Eye (tissue), 1 donor: ENCODE results near the gene ARHGAP10.
A peak's percentile ranks its signal among the peaks of the same experiment; 100 is the strongest.

Experiments
- DNase-seq: peaks from one replicate; pipeline ENCODE4 v3.0.0-alpha.2; 2015

Gene ARHGAP10, protein sequence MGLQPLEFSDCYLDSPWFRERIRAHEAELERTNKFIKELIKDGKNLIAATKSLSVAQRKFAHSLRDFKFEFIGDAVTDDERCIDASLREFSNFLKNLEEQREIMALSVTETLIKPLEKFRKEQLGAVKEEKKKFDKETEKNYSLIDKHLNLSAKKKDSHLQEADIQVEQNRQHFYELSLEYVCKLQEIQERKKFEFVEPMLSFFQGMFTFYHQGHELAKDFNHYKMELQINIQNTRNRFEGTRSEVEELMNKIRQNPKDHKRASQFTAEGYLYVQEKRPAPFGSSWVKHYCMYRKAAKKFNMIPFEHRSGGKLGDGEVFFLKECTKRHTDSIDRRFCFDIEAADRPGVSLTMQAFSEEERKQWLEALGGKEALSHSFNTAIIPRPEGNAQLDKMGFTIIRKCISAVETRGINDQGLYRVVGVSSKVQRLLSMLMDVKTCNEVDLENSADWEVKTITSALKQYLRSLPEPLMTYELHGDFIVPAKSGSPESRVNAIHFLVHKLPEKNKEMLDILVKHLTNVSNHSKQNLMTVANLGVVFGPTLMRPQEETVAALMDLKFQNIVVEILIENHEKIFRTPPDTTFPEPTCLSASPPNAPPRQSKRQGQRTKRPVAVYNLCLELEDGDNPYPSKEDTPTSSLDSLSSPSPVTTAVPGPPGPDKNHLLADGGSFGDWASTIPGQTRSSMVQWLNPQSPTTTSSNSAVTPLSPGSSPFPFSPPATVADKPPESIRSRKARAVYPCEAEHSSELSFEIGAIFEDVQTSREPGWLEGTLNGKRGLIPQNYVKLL

DNA sequence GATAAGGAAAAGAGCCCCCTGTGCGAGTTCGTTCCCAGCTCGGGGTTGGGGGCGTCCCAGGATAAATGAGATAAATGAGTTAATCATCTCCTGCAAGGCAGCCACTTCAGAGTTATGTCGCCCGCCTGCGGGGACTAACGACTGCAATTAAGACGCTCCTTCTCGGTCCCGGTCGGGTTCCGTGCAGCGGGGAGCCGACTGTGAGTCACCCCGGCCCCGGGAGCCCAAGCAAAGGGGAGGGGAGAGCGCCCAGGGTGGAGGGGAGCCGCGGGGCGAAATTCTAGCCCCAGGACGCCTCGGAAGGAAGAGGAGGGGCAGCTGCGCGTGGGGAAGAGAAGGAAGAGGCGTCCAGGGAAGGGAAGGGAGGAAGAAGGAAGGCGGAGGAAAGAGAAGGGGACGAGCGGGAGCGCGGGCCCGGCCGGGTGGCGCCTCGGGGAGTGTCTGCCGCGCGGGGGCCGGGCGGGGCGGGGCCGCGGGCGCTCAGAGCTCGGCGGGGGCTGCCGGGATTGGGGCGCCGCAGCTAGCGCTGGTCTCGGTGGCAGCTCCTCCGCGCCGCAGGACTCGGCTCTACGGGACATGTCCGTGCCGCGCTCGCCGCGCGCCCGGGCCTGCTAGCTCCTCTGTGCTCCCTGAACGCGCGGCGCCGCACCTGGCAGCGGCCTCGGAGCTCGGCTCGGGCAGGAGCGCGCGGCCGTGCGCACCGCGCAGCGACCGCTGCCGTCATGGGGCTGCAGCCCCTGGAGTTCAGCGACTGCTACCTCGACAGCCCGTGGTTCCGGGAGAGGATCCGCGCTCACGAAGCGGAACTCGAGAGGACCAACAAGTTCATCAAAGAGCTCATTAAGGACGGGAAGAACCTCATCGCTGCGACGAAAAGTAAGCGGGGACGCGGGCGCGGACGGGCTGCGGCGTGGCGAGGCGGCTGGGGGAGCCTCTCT is at the start of gene ARHGAP10:
Gene ARHGAP10 (plus strand): TSS at position 509 of the 938 bp plus-strand sequence. CDS start 214 bp downstream, at position 723.
- DNase-seq, result peak; percentile 86

DNA sequence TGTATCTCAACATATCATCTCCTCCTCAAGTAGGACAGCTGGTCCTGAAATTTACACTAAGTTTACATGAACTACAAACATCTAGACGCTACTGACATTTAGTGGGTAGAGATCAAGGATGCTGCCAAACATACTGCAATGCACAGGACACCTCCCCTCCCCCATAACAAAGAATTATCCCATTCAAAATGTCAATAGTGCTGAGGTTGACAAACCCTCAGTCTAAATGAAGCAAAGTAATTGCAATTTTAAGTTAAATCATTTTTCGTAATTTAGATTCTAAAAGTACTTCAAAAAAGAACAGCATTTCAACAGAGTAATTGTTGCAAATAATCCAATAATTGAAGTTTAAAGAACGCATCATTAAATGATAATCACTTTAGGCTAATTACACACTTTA is 49.1 kb upstream of the ARHGAP10 start:
- DNase-seq, result peak; percentile 27

DNA sequence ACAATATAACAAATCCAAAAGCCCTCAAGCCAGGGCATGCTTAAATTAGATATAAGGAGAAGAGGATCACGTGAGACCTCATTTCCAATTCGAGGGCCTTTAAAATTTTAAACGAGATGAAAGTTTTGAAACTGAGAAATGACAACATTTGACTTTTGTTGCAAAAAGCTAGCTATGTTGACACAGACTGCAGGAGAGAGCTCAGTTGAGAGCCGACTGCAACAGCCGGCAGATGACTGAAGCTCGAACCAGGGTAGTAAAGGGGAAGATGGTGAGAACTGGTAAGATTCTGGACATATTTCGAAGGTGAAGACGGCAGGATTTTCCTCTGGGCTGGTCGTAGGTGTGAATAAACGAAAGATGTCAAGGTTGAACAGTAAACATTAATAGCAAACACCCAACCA is 48.7 kb upstream of the ARHGAP10 start:
- peak; percentile 68 for DNase-seq

DNA sequence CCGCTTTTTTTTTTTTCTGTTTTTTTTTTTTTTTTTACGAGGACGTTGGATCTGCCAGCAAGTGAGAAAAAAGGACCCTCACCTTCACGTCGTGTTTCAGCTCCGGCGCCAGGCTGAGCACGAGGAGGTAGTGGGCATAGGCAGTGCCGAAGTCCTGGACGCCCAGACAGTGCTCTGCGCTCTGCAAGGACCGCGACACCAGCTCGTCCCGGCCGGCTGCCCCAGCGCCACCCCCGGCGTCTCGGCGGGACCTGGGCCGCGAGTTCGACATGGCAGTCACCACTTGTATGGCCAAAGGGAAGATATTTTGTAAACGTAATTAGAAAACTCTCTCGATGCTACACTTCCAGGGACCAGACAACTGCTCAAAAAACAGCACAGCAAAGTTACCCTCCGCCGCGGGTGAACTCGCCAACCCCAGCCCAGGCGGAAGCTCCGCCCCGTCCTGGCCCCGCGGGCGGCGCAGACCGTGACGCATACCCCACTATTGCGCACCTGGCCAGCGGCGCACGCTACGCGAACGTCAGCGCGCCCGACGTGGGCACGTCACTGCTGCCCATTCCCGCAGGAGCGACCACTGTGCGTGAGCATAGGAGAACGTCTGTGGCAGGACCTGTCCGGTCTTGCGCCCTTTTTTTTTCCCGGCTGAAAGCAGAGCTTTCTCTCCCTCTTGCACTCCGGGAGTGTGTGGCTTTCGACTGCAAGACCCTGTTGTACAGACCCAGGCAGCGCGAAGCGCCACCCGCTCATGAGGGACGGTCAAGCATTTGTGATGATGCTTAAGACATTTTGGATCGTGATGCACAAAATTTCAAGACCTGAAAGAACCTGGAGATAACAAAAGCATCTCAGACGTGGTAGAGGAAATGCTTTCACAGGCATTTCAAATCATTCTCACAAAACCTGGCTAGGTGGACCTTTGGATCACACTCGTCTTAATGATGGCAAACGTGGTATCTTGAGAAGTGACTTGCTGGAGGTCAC is 47.9 kb upstream of the ARHGAP10 start, which contains the start of gene PRMT9:
Gene PRMT9 (minus strand): TSS at position 447 of the 984 bp plus-strand sequence. CDS start 176 bp downstream, at position 271.
- peak; percentile 95 for DNase-seq

DNA sequence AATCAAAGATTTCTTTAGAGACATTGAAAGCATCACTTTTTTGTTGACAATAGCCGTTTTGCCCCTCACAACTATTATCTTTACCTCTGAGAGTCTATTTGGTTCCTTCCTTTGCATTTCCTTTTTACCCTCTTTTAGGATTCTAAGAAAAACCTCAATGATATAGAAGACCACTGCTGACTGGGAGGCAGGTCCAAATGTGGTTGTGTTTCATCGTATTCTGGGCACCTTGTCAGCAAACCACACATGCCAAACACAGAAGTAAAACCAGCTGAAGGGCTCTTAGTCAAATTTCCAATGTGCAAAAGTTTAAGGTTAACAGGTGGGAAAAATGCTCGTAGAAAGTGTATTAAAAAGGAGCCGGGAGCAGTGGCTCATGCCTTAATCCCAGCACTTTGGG is 42.8 kb upstream of the ARHGAP10 start:
- no peak for DNase-seq

DNA sequence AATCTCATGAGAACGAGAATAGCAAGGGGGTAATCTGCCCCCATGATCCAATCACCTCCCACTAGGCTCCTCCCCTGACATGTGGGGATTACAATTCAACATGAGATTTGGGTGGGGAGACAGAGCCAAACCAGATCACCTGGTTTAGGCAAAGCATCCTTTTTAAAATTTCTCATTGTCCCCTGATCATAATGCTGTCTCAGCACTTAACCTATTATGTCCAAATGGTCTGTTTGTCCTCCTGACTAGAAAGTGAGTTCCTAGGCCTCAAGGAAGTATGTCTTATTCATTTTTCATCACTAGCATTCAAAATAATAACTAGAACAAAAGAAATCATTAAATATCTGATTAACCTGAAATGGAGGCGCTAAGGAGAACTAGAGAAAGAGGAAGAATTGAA is 40.1 kb upstream of the ARHGAP10 start:
- no peak for DNase-seq

DNA sequence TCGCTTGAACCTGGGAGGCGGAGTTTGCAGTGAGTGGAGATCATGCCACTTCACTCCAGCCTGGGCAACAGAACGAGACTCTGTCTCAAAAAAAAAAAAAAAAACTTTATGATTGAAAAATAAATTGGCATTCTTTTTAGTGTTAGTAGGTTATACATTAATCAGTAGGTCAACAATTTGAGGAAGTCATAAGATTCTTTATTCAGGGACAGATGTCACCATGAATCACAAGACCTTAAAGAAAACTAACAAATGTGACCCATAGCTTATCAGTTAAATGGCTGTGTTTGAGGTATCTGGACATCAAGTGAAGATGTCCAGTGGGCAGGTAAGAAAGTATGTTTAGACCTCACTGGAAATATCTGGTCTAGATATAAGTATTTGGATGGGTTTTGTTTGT is 38.7 kb upstream of the ARHGAP10 start:
- DNase-seq, result no peak

DNA sequence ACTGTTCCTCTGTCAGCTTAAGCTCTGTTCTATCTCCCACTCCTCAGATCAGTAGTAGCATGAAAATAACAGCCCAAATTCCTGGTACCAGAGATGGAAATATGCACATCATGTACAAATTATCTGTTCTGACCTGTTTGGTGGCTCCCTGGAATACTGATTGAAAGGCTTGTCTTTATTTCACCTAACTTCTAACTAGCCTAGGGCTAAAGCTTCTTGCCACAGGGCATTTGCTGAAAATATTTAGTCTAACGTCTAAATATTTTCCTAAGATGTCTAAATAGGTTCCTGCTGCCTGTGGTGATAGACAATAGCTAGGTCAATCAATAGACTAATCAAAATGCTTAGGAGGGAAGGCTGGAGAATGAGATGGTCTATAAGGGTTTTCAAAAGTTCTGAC is 35.0 kb upstream of the ARHGAP10 start:
- DNase-seq, result no peak

DNA sequence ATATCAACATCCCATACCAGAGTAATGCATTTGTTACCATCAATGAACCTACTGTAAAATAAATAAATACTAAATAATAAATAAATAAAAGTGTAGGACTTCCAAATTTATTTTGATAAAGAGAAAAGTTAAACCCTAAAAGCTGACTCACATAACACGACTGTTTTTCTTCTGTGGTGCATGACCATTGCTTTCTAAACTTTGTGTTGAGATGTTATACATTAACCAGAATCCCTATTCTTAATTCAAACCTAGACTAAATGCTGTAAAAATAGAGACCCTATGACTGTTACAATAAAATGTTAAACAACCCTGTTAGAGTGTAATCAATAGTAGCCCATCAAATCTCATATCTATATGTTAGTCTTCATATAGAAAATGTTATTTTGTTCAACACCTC is 27.0 kb upstream of the ARHGAP10 start:
- DNase-seq, result no peak

DNA sequence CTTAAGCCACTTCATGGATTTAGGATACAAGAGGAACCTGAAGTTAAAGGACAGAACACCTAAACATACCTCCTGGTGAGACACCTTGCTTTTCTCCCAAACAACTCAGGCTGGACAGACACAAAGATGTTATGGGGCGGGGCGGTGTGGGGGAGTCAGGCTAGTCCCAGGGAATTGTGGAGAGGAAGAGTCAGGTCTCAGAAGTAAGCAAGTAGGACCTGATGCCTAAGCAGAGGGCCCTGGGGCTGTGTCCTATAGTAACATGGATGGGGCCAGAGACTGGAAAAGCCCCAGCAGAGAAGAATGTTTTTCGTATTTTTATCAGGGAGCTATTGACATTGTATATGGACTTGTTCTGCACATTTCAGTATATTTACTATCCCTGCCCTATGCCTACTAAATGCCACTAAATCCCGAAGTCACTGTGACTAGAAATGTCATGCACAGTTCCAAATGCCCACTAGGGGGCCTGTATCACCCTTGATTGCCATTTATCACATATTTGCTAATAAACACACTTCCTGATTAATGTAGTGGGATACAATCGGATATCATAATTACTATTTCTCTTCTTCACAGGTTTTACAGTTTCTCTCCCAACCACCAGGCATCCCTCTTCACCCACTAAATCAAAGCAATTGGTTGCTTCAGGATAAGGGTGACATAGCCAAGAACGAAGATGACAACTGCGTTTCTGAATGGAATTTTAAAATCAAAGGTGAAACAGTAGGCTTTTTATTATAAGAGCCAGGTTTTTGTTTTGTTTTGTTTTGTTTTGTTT is 23.8 kb upstream of the ARHGAP10 start:
- DNase-seq, result peak; percentile 73

DNA sequence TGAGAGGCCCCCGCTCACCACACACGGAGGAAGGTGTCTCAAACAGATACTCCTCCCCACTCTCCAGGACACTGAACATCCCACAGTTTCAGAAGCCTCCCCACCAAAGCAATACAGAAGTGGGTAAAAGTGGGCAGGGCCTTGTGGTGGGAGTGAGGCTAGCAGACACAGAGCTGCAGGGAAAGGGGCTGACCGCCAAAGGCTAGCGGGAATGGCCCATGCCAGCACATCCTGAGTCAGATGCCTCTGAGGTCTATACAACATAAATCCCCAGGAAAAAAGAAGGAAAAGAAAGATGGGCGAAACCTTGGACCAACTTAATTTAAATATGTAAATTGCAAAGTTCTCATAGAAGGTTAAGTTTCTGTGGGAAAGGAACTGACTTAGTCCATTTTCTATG is 21.9 kb upstream of the ARHGAP10 start:
- DNase-seq, result no peak

DNA sequence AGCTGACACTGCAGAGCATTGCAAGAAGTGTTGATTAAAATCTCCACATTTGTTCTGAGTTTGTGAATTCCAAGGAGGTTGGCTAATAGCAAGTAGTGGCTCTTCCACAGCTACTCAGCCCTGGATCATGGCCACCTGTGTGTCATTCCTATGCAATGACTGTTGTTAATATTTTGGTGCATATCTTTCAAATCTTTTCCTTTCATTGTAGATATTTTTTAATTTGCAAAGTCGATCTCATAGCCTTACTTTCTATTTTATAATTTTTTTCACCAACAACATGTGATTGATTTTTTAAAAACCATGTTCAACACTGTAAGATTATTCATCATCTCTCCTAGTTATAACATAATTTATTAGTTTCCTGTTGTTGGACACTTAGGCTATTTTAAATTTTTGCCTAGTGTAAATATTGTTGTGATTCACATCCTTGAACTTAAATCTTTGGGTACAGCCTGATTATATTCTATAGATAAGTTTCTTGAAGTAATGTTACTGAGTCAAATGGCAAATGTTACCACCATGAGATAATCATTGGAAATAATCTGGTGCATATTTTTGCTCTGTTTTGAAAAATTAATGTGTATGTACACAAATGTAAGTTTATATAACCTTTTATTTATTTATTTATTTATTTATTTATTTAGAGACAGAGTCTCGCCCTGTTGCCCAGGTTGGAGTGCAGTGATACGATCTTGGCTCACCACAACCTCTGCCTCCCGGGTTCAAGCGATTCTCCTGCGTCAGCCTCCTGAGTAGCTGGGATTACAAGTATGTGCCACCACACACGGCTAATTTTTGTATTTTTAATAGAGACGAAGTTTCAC is 17.1 kb upstream of the ARHGAP10 start:
- DNase-seq, result peak; percentile 30

DNA sequence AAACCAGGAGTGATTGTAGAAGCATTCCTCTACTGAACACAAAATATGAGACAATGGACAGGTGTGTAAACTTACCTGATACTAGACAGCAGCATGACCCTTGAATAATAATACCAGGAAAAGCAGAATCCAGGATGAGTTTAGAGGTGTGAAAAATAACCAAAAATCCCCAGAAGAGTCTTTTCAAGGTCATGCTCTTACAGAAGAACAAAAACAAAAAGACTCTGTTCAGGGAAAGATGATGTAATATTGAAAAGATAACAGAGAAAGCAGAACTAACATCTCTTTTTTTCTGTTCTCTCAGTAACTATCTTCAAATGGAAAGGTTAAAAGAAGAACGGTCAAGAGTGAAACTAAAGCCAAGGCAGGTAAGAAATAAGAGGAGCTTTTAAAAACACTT is 14.0 kb upstream of the ARHGAP10 start:
- no peak for DNase-seq

DNA sequence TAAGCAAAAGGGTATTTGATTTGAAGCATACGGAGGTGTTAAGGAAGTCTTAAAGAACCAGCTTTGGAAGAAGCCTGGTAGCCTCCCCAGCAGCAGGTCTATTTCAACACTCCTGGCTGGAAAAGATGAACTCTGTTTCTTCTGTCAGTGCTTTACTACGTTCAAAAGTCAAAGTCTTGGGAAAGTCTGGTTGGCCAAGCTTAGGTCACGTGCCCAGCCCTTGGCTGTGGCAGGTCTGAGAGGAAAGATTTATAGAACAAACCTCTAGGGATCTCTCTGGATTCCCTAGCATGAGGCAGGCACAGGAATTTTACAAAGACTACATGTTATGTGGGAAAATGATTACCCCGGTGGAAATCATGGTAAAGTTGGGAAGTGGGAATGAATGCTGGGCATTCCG is 8.6 kb upstream of the ARHGAP10 start:
- no peak for DNase-seq

DNA sequence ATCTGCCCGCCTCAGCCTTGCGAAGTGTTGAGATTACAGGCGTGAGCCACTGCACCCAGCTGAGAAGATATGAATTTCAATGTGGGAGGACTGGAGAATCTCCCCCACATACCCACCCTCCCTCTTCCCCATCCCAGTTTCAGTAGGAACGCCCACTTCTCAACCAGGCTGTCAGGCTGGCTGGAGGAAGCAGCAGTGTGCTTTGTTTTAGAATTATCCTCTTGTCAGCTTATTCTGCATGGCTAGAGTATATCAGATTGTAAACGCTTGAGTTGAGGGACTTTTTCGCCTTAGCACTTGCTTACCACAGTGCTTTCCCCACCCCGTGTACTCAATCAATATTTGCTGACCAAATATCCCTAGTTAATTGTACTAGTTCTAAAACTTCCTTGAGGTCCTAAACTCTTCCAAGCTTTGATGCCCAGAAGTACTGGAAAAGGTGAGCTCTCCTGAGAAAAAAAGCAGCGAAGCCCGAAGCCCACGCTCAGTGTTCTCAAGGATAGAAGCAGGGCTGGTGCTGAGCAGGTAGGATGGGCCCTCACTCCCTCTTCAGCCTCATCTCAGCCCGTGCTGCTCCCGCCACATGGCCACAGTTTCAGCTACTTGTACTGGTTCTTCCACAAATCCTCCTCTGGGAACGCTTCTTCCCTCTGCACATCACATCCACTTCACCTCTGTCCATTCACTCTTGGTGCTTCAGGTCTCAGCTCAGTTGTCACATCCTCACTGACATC is 7.3 kb upstream of the ARHGAP10 start:
- peak; percentile 50 for DNase-seq

DNA sequence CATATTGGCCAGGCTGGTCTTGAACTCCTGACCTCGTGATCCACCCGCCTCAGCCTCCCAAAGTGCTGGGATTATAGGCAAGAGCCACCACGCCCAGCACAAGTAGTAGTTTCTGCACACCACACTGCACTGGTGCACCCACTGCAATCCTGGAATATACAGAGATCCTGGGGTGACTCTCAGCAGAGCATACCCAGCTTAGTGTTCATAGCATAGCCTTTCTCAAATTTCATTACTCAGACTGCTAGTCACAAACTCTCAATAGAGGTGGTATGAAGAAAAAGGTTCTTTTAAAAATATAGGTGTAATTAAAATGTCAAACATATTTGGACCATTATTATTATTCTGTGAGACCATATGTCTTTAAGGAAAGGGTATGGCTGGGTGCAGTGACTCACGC is 6.2 kb upstream of the ARHGAP10 start:
- no peak for DNase-seq

DNA sequence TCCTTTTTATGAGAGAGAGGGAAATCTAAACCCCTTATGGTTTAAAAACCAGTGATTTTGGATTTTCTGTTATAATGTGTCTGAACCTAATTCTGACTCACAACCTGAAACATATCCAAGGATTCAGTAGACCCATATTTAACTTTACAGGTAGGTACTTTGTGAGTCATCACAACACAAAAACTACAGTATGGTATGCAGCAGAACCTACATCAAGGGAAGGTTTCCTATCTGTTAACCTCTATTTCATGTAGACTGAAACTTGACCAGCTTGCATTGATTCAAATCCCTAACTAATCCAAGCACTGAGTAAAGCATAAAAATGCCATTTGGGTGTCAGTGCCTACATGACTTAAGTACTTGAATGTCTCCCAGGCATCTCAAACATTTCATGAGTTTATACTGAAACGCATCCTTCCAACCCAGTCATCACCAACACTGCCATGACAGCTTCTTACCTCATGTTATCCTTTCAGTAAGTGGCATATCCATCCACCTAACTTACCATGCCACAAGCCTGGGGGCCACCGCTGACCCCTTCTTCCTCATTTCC is 4.3 kb upstream of the ARHGAP10 start:
- DNase-seq, result no peak

DNA sequence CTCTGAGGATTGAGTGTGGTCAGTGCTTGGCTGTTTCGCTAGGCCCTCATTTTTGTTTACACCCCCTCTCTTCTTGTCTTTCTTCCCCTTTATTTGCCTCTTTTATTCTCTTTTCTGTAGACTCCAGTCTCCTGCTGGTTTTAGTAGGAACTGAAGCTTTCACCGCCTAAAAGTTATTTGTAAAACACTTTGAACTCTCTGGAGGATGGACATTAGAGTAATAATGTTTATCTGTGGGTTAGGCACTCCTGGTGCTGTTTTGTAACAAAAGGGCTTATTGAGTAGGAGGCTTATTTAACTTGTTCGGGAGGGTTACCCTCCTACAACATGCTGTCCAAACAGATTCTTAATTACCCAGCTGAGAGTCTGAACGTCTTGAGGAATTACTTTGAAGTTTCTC is 1.6 kb upstream of the ARHGAP10 start:
- peak; percentile 31 for DNase-seq
